GM21526 (cell line): ENCODE measurements around the gene SLC6A5.

Experiments used
- ATAC-seq: cut with Tn5 transposase; IDR thresholded peaks from one replicate; pipeline ENCODE4 v1.9.1; 2021; ENCODE audit warnings: moderate library complexity; ENCODE audit not compliant: unreplicated experiment, low FRiP score

SLC6A5 gene

GRCh38 chr11:20618083-20618482 is 18.7 kb downstream of the SLC6A5 start:
- no peak for ATAC-seq

GRCh38 chr11:20620988-20621387 is 21.6 kb downstream of the SLC6A5 start:
- no peak for ATAC-seq

- ATAC-seq: no peak
Measured at GRCh38 chr11:20621679-20622078, 22.3 kb downstream of the SLC6A5 start.

- ATAC-seq: no peak
Measured at GRCh38 chr11:20623252-20623651, 23.8 kb downstream of the SLC6A5 start.

- ATAC-seq: no peak
Measured at GRCh38 chr11:20626279-20626678, 26.9 kb downstream of the SLC6A5 start.

- ATAC-seq: no peak
Measured at GRCh38 chr11:20627026-20627425, 27.6 kb downstream of the SLC6A5 start.

- no peak for ATAC-seq
Measured at GRCh38 chr11:20627701-20628100, 28.3 kb downstream of the SLC6A5 start.

GRCh38 chr11:20631519-20632168 is 32.2 kb downstream of the SLC6A5 start:
- ATAC-seq: no peak

- no peak for ATAC-seq
Measured at GRCh38 chr11:20632169-20632532, 32.7 kb downstream of the SLC6A5 start.

- ATAC-seq: no peak
Measured at GRCh38 chr11:20634044-20634443, 34.6 kb downstream of the SLC6A5 start.

GRCh38 chr11:20634781-20635180 is 35.4 kb downstream of the SLC6A5 start:
- no peak for ATAC-seq

GRCh38 chr11:20638074-20638473 is 38.7 kb downstream of the SLC6A5 start:
- ATAC-seq: no peak

- ATAC-seq: no peak
Measured at GRCh38 chr11:20639688-20640087, 40.3 kb downstream of the SLC6A5 start.

- ATAC-seq: no peak
Measured at GRCh38 chr11:20640401-20640800, 41.0 kb downstream of the SLC6A5 start.

- ATAC-seq: no peak
Measured at GRCh38 chr11:20644360-20644759, 45.0 kb downstream of the SLC6A5 start.

GRCh38 chr11:20647976-20648565 is 48.7 kb downstream of the SLC6A5 start:
- peak; percentile 60 for ATAC-seq

GRCh38 chr11:20652150-20652806 is 52.9 kb downstream of the SLC6A5 start:
- ATAC-seq: no peak

- ATAC-seq: no peak
Measured at GRCh38 chr11:20654038-20654437, 54.6 kb downstream of the SLC6A5 start.

GRCh38 chr11:20656901-20657300 is 57.5 kb downstream of the SLC6A5 start:
- no peak for ATAC-seq

- no peak for ATAC-seq
Measured at GRCh38 chr11:20658135-20658534, 58.7 kb downstream of the SLC6A5 start.

GRCh38 chr11:20661445-20661844 is 62.0 kb downstream of the SLC6A5 start:
- ATAC-seq: no peak

- no peak for ATAC-seq
Measured at GRCh38 chr11:20661850-20662249, 62.4 kb downstream of the SLC6A5 start.
